PC-3 (cell line): Measurements from ENCODE around the gene STXBP6. TPM values are rescaled to one million over a fixed set of nuclear protein-coding genes. Genes with fewer than 3 reads are reported as not detected.

ENCODE experiments used
- ATAC-seq: fragments of 200-7000 bp; cut with Tn5 transposase; 2 replicates; pipeline ENCODE4 v1.9.1; 2020; ENCODE audit warnings: mild to moderate bottlenecking, moderate library complexity
- BruUV-seq: library from RNA; stranded (reverse); fragments of 400-500 nt; replicated peaks from 2 replicates; lab custom pipeline; 2021; lab: Mats Ljungman, UMichigan
- CTCF ChIA-PET: fragments of 300-600 bp; sonication (Branson Sonifier 250); formaldehyde crosslinking; loops from one replicate; lab custom pipeline; 2022; ENCODE audit warnings: antibody characterized with exemption; lab: Charles Lee
- POLR2A ChIA-PET: fragments of 300-600 bp; sonication (Branson Sonifier 250); formaldehyde crosslinking; loops from one replicate; lab custom pipeline; 2022; ENCODE audit warnings: antibody characterized with exemption; ENCODE audit not compliant: unreplicated experiment; lab: Charles Lee
- DNase-seq: peaks from one replicate; pipeline ENCODE4 v3.0.0-alpha.2; 2015
- H2AFZ ChIP-seq: fragments of 300-600 bp; sonication (generic); 2 replicates; pipeline ENCODE4 v1.6.0; 2016; ENCODE audit warnings: antibody characterized with exemption, low read length
- H3F3A ChIP-seq: fragments of 300-600 bp; sonication (generic); one replicate; pipeline ENCODE4 v1.6.0; 2017; ENCODE audit warnings: antibody characterized with exemption, low read length, control low read depth, mild to moderate bottlenecking; ENCODE audit not compliant: unreplicated experiment
- H3K27ac ChIP-seq: fragments of 300-600 bp; sonication (generic); 2 replicates; pipeline ENCODE4 v1.5.1; 2016; ENCODE audit warnings: mild to moderate bottlenecking, low read length
- H3K27me3 ChIP-seq: fragments of 300-600 bp; sonication (generic); 2 replicates; pipeline ENCODE4 v1.6.1; 2016; ENCODE audit warnings: low read length, mixed read lengths
- H3K36me3 ChIP-seq: fragments of 300-600 bp; sonication (generic); 2 replicates; pipeline ENCODE4 v1.6.1; 2016; ENCODE audit warnings: low read depth, mixed run types, low read length, mixed read lengths
- H3K4me1 ChIP-seq: fragments of 300-600 bp; sonication (generic); 2 replicates; pipeline ENCODE4 v1.5.1; 2016; ENCODE audit warnings: low read length; ENCODE audit not compliant: insufficient read depth
- H3K4me2 ChIP-seq: fragments of 300-600 bp; sonication (generic); 2 replicates; pipeline ENCODE4 v1.6.0; 2016; ENCODE audit warnings: low read length
- H3K4me3 ChIP-seq: fragments of 300-600 bp; sonication (generic); 2 replicates; pipeline ENCODE4 v1.5.1; 2016; ENCODE audit warnings: mild to moderate bottlenecking, low read length, mixed read lengths
- H3K79me2 ChIP-seq: fragments of 300-600 bp; sonication (generic); 2 replicates; pipeline ENCODE4 v1.6.1; 2017; ENCODE audit warnings: low read length, mixed read lengths
- H3K9ac ChIP-seq: fragments of 300-600 bp; sonication (generic); 2 replicates; pipeline ENCODE4 v1.6.0; 2016; ENCODE audit warnings: mild to moderate bottlenecking, low read length
- H3K9me2 ChIP-seq: fragments of 300-600 bp; sonication (generic); replicated peaks from 2 replicates; pipeline ENCODE4 v1.6.1; 2016; ENCODE audit warnings: mixed run types, low read length, mixed read lengths
- H3K9me3 ChIP-seq: fragments of 300-600 bp; sonication (generic); 2 replicates; pipeline ENCODE4 v1.6.1; 2016; ENCODE audit warnings: low read length, mixed read lengths
- H4K20me1 ChIP-seq: fragments of 300-600 bp; sonication (generic); 2 replicates; pipeline ENCODE4 v1.6.1; 2016; ENCODE audit warnings: low read length, mixed read lengths
- EZH2 ChIP-seq: fragments of 300-600 bp; sonication (generic); IDR thresholded peaks from one replicate; pipeline ENCODE4 v1.6.1; 2017; ENCODE audit warnings: antibody characterized with exemption, mild to moderate bottlenecking, low read length; ENCODE audit not compliant: unreplicated experiment
- EZH2phosphoT487 ChIP-seq: fragments of 300-600 bp; sonication (generic); IDR thresholded peaks from 2 replicates; pipeline ENCODE4 v1.6.1; 2018; ENCODE audit warnings: mild to moderate bottlenecking, antibody characterized with exemption, low read length, borderline replicate concordance
- intact Hi-C: fragments of 100-400 bp; cut with micrococcal nuclease; formaldehyde crosslinking; loops from 2 replicates; pipeline ENCODE4 v1.9.0; 2023
- total RNA-seq: library from RNA; depleted of rRNA; stranded (reverse); fragments of >200 nt; gene quantifications from 2 replicates; pipeline ENCODE4 v1.2.3, GENCODE V29; 2014
- TF ChIP-seq, protein P1 (sequence below): fragments of 300-600 bp; sonication (generic); conservative IDR thresholded peaks from 2 replicates; pipeline ENCODE4 v1.5.1; 2017; ENCODE audit warnings: antibody characterized with exemption, low read depth, mild to moderate bottlenecking, low read length

STXBP6 gene
- total RNA-seq, 1 experiment from 2014 or later = 0.40 TPM

DNA sequence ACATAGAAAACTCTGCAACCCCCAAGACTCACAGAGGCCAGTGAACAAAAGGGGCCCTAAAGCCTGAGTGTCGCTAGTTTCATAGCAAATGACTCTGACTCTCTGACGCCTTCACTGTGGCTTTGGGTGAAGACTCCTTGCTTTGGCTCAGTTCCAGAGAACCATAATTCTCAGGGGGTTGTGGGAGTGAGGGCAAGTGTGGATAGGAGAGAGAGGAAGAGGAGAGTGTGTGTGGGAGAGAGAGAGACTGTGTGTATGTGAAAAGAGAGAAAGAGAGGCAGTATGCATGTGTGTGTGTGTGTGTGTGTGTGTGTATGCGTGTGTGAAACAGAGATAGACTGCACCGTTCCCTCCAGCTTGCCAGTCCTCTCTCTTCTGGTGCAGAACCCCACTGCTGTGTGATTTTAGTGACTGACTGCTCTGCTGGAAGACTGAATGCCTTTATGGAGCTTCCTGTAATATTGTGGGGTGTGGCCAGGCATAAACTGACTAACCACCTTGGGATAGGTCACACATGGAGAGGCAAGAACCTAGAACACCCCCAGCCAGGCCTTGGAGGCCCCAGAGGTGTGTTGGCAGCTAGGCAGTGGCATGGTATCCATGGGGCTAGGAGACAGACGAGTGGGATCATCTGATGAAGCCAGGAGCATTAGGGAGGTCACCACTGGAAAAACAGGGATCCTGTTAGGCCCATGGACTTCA, 45.9 kb upstream of the STXBP6 start:
- intact Hi-C loops = no loop called here
- no peak for ATAC-seq
- H3K9me3 ChIP-seq = 0 out of 2 replicates have a peak, but pooled peaks cover 6% of the 10 kb centered on the region
- no peak for DNase-seq
- ChIA-PET CTCF (no interaction called here), POLR2A (no interaction called here)
- H3K27me3 ChIP-seq = no peaks in the 10 kb centered on the region
- no peak overlapping the region for H3K9ac ChIP-seq
- no peak overlapping the region for H3K27ac ChIP-seq
- no peaks in the 10 kb centered on the region for H3K36me3 ChIP-seq
- TF ChIP-seq EZH2 (no peak), EZH2phosphoT487 (no peak)
- TF ChIP-seq, protein P1, sequence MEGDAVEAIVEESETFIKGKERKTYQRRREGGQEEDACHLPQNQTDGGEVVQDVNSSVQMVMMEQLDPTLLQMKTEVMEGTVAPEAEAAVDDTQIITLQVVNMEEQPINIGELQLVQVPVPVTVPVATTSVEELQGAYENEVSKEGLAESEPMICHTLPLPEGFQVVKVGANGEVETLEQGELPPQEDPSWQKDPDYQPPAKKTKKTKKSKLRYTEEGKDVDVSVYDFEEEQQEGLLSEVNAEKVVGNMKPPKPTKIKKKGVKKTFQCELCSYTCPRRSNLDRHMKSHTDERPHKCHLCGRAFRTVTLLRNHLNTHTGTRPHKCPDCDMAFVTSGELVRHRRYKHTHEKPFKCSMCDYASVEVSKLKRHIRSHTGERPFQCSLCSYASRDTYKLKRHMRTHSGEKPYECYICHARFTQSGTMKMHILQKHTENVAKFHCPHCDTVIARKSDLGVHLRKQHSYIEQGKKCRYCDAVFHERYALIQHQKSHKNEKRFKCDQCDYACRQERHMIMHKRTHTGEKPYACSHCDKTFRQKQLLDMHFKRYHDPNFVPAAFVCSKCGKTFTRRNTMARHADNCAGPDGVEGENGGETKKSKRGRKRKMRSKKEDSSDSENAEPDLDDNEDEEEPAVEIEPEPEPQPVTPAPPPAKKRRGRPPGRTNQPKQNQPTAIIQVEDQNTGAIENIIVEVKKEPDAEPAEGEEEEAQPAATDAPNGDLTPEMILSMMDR = no peak
- H3K79me2 ChIP-seq = no peaks in the 10 kb centered on the region
- no peak overlapping the region for H2AFZ ChIP-seq
- H3K4me1 ChIP-seq = no peaks in the 10 kb centered on the region
- H4K20me1 ChIP-seq = no peaks in the 10 kb centered on the region
- no peak overlapping the region for H3K4me3 ChIP-seq
- H3K9me2 ChIP-seq = no peaks in the 10 kb centered on the region
- BruUV-seq = no TSS peak
- H3K4me2 ChIP-seq = no peak overlapping the region
- H3F3A ChIP-seq = no peaks in the 10 kb centered on the region

DNA sequence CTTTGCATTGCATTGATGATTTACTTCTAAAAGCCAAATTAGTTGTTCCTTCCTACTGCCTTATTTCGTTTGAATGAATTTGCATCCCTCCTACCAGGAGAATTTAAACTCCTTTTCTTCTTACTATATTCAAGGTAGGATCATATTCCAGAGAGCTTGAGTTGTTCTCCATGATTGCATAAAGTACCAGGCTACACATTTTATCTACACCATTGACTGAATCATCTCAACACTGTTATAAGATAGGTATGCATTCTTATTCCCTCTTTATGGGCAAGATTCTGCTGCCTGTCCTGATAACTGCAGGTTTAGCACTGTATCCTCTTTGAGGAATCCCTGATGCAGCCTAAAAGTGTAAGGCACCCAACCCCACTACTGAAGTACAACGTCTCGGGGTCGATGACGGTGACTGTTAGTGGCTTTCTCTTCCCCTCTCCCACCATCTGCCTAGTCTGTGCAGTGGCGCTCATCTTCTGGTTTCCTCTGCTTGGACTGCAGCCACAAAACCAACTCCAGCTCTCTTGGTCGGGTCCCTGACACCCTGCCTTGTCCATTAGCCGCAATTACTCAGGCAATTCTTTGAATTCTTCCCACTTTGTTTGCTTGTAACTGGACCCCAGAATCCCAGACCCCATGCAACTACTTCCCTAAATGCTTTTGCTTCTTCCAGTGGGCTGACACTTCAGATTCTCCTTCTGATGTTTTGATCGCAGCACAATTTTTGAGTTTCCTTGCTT, 44.4 kb upstream of the STXBP6 start:
- H3K79me2 ChIP-seq = no peaks in the 10 kb centered on the region
- H3K36me3 ChIP-seq = no peaks in the 10 kb centered on the region
- H3F3A ChIP-seq = no peaks in the 10 kb centered on the region
- no peak overlapping the region for H2AFZ ChIP-seq
- 0 out of 2 replicates have a peak, but pooled peaks cover 6% of the 10 kb centered on the region for H3K9me3 ChIP-seq
- TF ChIP-seq EZH2 (no peak), EZH2phosphoT487 (no peak)
- TF ChIP-seq, protein P1 = no peak
- no TSS peak for BruUV-seq
- H3K27me3 ChIP-seq = no peaks in the 10 kb centered on the region
- DNase-seq (no peak), ATAC-seq (no peak)
- ChIA-PET CTCF (no interaction called here), POLR2A (no interaction called here)
- no peak overlapping the region for H3K27ac ChIP-seq
- no peaks in the 10 kb centered on the region for H3K4me1 ChIP-seq
- H3K4me2 ChIP-seq = no peak overlapping the region
- intact Hi-C loops = no loop called here
- H3K9ac ChIP-seq = no peak overlapping the region
- H3K4me3 ChIP-seq = no peak overlapping the region
- H3K9me2 ChIP-seq = no peaks in the 10 kb centered on the region
- no peaks in the 10 kb centered on the region for H4K20me1 ChIP-seq

DNA sequence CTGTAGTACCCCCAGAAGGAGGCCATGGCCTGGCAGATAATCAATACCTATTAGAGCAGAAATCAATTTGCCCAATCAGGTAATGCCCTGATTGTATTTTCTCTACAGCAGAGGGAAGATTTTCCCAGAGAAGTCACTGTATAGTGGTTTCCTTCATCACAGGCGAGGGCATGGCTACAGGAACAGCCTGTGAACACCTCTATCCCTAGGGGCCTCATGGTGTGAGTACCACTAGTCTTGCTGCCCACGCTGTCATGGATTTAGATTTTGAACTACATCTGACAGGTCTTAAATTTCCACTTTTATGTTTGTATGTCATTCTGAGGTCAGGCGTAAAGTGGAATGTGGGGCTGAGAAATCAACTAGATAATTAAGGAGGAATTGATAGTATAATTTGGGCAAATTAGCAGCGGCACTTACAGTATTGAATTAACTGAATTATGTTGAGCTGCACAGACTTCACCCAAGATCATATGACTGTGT, 42.4 kb upstream of the STXBP6 start:
- TF ChIP-seq EZH2 (no peak), EZH2phosphoT487 (no peak)
- TF ChIP-seq, protein P1 = no peak
- Histone ChIP-seq H3K4me3 (no peak overlapping the region), H3K9ac (no peak overlapping the region), H3K79me2 (no peaks in the 10 kb centered on the region), H4K20me1 (no peaks in the 10 kb centered on the region), H3K36me3 (no peaks in the 10 kb centered on the region), H3K27me3 (no peaks in the 10 kb centered on the region), H3K27ac (no peak overlapping the region), H3K9me3 (0 out of 2 replicates have a peak, but pooled peaks cover 9% of the 10 kb centered on the region), H3K9me2 (no peaks in the 10 kb centered on the region), H2AFZ (no peak overlapping the region), H3K4me1 (no peaks in the 10 kb centered on the region), H3F3A (no peaks in the 10 kb centered on the region), H3K4me2 (no peak overlapping the region)
- BruUV-seq = no TSS peak
- ChIA-PET POLR2A (no interaction called here), CTCF (no interaction called here)
- no peak for ATAC-seq
- no peak for DNase-seq
- intact Hi-C loops = no loop called here
